ENCODE results near the gene FIS1. TPM values are rescaled to one million over a fixed set of nuclear protein-coding genes. Genes with fewer than 3 reads are reported as not detected.
"Not testable (repeated sequence)": the region's sequence is repeated elsewhere in the genome, so short reads cannot be mapped to it uniquely, and the experiment has no call there.

Gene FIS1
- 147 TPM for total RNA-seq
- long read RNA-seq, transcript FIS1-201 (5 exons, 734 nt): major isoform, 41 of 47 reads
- long read RNA-seq, partial matches to known transcripts: 3 of 47 reads
- long read RNA-seq, other reads (novel, unspliced or antisense): 1 of 47 reads

- Histone ChIP-seq H3K4me3 (peak within 1 kb of the TSS; percentile 65), H3K27me3 (no peaks in the 10 kb centered on the region), H3K9me3 (no peaks in the 10 kb centered on the region), H3K4me1 (peaks cover 9% of the 10 kb centered on the region), H3K36me3 (peaks cover 19% of the 10 kb centered on the region), H3K27ac (peak within 1 kb of the TSS; percentile 83)
- ATAC-seq (peak; percentile 97), DNase-seq (peak; percentile 98)
- TF ChIP-seq, protein P1, sequence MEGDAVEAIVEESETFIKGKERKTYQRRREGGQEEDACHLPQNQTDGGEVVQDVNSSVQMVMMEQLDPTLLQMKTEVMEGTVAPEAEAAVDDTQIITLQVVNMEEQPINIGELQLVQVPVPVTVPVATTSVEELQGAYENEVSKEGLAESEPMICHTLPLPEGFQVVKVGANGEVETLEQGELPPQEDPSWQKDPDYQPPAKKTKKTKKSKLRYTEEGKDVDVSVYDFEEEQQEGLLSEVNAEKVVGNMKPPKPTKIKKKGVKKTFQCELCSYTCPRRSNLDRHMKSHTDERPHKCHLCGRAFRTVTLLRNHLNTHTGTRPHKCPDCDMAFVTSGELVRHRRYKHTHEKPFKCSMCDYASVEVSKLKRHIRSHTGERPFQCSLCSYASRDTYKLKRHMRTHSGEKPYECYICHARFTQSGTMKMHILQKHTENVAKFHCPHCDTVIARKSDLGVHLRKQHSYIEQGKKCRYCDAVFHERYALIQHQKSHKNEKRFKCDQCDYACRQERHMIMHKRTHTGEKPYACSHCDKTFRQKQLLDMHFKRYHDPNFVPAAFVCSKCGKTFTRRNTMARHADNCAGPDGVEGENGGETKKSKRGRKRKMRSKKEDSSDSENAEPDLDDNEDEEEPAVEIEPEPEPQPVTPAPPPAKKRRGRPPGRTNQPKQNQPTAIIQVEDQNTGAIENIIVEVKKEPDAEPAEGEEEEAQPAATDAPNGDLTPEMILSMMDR (IDR thresholded peaks at IDR 0.05): peak; percentile 96
- intact Hi-C loops (cut with DNase I): no loop called here
Observed at GRCh38 chr7:101244375-101245146, at the start of gene FIS1. TSS of gene FIS1 (minus strand) at chr7:101245081. CDS start at chr7:101245004, 77 bp downstream.

DNA sequence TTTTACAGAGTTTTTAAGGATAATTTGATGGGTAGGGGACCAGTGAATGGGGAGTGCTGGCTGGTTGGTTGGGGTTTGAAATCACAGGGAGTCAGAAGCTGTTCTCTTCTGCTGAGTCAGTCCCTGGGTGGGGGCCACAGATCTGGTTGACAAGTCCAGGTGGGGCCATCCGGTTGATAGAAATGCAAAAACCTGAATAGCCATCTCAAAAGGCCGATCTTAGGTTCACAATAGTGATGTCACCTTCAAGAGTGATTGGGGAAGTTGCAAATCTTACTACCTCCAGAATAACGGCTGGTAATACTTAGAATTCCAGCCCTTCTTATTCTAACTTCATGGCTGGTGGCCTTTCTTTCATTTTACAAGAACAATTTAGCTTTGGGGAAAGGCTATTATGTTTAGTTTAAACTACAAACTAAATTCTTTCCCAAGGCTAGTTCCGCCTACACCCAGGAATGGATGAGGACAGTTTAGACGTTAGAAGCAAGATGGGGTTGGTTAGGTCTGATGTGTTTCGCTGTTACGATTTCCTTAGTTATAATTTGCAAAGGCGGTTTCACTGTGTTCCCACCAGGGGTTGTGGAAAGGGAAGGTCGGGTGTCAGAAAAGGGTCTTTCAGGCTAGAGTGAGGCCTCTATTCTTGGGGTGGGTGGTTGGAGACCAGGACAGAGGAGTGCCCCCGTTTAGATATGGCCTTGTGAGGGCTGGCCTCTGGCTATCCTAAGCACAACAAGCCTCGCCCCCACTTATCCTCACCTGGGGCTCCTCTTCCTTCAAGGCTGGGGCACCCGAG lies 49.4 kb upstream of the FIS1 start:
- H3K27ac ChIP-seq: no peak overlapping the region
- no peak overlapping the region for H3K4me3 ChIP-seq
- no peak for DNase-seq
- intact Hi-C loops (cut with DNase I): no loop called here
- TF ChIP-seq, protein P1 (IDR thresholded peaks at IDR 0.05): no peak
- peaks cover 80% of the 10 kb centered on the region for H3K27me3 ChIP-seq
- H3K36me3 ChIP-seq: no peaks in the 10 kb centered on the region
- no peaks in the 10 kb centered on the region for H3K4me1 ChIP-seq
- ATAC-seq: no peak
- no peaks in the 10 kb centered on the region for H3K9me3 ChIP-seq

DNA sequence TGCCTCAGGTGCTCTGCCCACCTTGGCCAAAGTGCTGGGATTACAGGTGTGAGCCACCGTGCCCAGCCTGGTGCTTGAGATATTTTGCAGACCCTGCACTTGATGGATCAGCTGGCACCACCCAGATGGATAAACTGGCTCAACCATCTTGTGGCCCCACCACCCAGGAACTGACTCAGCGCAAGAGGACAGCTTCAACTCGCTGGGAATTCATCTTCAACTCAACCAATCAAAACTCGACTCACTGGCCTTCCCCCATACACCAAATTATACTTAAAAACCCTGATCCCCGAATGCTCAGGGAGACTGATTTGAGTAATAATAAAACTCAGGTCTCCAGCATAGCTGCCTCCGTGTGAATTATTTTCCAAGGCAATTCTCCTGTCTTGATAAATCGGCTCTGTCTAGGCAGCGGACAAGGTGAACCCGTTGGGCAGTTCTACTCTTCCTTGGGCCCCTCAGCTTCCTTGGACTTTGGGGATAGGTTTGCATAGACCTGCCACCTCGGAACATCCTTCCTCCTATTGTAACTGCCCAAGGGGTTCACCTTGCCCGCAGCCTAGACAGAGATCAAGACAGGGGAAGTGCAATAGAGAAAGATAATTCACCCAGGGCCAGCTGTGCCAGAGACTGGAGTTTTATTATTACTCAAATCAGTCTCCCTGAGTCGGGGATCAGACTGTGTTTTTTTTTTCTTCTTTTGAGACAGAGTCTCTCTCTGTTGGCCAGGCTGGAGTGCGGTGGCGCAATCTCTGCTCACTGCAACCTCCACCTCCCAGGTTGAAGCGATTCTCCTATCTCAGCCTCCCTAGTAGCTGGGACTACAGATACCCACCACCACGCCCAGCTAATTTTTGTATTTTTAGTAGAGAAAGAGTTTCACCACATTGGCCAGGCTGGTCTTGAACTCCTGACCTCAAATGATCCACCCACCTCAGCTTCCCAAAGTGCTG lies 48.5 kb upstream of the FIS1 start:
- ATAC-seq; H3K36me3 ChIP-seq; H3K27ac ChIP-seq; intact Hi-C loops (cut with DNase I); DNase-seq; H3K9me3 ChIP-seq; H3K4me3 ChIP-seq; H3K4me1 ChIP-seq: not testable (repeated sequence)
- peaks cover 71% of the 10 kb centered on the region for H3K27me3 ChIP-seq

DNA sequence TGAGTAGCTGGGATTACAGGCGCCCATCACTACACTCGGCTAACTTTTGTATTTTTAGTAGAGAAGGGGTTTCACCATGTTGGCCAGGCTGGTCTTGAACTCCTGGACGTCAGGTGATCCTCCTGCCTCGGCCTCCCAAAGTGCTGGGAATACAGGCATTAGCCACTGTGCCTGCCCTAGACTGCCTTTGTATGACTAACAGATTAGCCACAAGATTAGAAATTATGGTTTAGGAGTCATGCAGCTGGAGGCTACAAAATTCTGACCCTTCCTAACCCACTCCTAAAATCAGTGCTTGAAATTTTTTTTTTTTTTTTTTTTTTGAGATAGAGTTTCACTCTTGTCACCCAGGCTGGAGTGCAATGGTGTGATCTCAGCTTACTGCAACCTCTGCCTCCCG lies 47.7 kb upstream of the FIS1 start:
- peaks cover 64% of the 10 kb centered on the region for H3K27me3 ChIP-seq
- intact Hi-C loops (cut with DNase I): not testable (repeated sequence)

DNA sequence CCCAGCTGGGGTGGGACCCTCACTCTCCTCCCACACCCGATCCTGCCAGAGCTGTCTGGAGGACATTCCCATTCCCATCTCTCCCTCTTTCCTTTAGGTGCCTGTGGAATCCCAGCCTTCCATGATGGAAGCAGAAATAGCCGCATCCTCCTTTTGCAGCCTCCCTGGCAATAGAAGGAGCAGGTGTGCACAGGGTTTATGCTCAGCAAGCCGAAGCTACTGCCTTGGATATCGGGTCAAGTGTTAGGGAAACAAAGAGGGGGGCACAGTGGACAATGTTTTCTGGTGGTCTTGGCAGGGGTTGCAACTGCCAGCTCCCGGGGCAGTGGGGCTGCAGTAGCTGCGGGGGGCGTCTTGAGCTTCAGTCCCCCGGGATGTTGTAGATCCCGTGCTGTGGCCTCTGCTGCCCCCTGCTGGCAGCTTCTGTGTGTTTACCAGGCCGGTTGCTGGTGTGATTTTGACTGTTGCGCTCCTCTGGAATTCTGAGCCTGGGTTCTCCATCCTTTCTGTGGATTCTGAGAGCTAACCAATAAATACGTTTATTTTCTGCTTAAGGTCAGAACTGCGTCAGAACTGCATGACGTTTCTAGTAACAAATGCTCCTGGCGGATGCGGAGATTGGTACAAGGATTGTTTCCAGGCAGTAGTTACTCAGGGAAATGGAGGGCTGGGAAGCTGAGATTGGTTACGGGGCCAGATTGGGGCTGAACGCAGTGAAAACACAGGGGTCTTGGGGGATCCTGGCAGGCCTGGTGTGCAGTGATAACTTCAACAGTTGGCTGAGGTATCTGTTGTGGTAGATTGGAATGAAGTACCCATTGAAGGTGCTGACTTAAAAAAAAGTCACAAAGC lies 45.5 kb upstream of the FIS1 start:
- intact Hi-C loops (cut with DNase I); H3K36me3 ChIP-seq; H3K27ac ChIP-seq; H3K4me3 ChIP-seq; H3K9me3 ChIP-seq; H3K4me1 ChIP-seq: not testable (repeated sequence)
- TF ChIP-seq, protein P1 (IDR thresholded peaks at IDR 0.05): peak; percentile 72
- peaks cover 42% of the 10 kb centered on the region for H3K27me3 ChIP-seq
- DNase-seq (peak; percentile 84), ATAC-seq (peak; percentile 75)

More for the DNA sequence above, 47.7 kb upstream of the FIS1 start:
- not testable (repeated sequence) for ATAC-seq, DNase-seq, H3K36me3 ChIP-seq, H3K27ac ChIP-seq, H3K9me3 ChIP-seq, H3K4me3 ChIP-seq, H3K4me1 ChIP-seq

DNA sequence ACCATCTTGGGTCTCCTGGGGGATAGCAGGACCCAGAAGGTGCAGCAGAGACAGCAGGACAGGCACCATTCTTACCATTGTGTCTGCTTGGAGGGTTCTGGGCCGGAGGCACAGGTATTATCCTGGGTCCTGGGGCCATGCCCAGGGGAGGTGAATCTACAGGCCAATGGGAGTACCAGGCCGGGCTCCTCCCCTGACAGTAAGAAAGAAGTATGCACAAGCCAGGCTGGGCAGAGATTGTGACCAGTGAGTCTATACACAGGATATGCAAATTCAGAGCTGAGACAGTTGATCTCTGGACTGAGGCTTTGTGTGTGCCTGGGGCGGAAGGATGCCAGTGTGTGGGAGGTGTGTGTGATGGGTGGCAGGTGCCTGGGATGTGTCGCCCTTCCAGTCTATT lies 44.8 kb upstream of the FIS1 start:
- intact Hi-C loops (cut with DNase I); H3K4me1 ChIP-seq; H3K36me3 ChIP-seq; H3K27ac ChIP-seq; DNase-seq; ATAC-seq; H3K9me3 ChIP-seq; H3K4me3 ChIP-seq: not testable (repeated sequence)
- peaks cover 35% of the 10 kb centered on the region for H3K27me3 ChIP-seq
